AG04450 (cell line): Measurements from ENCODE around the gene NUCKS1. TPM values are rescaled to one million over a fixed set of nuclear protein-coding genes. Genes with fewer than 3 reads are reported as not detected.

Experiments used
- CTCF ChIA-PET: fragments of 300-600, 350-600 bp; formaldehyde crosslinking; extraction: SDS; loops from one replicate; lab custom pipeline; 2022; ENCODE audit warnings: antibody characterized with exemption, inconsistent platforms; lab: Charles Lee
- POLR2A ChIA-PET: fragments of 350-600 bp; formaldehyde crosslinking; extraction: SDS; loops from one replicate; lab custom pipeline; 2021; ENCODE audit warnings: antibody characterized with exemption, inconsistent platforms; lab: Yijun Ruan, JAX
- DNase-seq: peaks from one replicate; pipeline ENCODE4 v3.0.0-alpha.2; 2011; ENCODE audit warnings: low read depth, low spot score
- H3K27ac ChIP-seq: one replicate; pipeline ENCODE4 v1.5.1; 2012; ENCODE audit warnings: low read depth, low read length, control low read depth
- H3K27me3 ChIP-seq: one replicate; pipeline ENCODE4 v1.6.0; 2012; ENCODE audit warnings: low read length; ENCODE audit not compliant: control insufficient read depth, insufficient read depth
- H3K4me3 ChIP-seq: 2 replicates; pipeline ENCODE4 v1.5.1; 2011; ENCODE audit warnings: mild to moderate bottlenecking, low read depth, low read length, control low read depth
- H3K9me3 ChIP-seq: 2 replicates; pipeline ENCODE4 v1.5.1; 2012; ENCODE audit warnings: low read length; ENCODE audit not compliant: control insufficient read depth, insufficient read depth
- CTCF ChIP-seq: IDR thresholded peaks from 2 replicates; pipeline ENCODE4 v1.5.1; 2011; ENCODE audit warnings: low read depth, low read length, control low read depth, inconsistent platforms
- polyA plus RNA-seq: library from polyadenylated mRNA; depleted of rRNA; stranded (reverse); fragments of >200 nt; gene quantifications from 2 replicates; pipeline ENCODE4 v1.2.3, GENCODE V29; 2011

Gene NUCKS1
- polyA plus RNA-seq, 1 experiment = 105 TPM

GRCh38 chr1:205786601-205787000 lies 36.6 kb upstream of the NUCKS1 start:
- TF ChIP-seq CTCF = no peak
- H3K9me3 ChIP-seq = no peaks in the 10 kb centered on the region
- ChIA-PET POLR2A (no interaction called here), CTCF (interaction anchor here (1.1 to 5.2 kb wide), 2 partner anchors 128 to 191 kb away, joined by 4 to 42 read pairs; no protein-coding TSS in a partner anchor)
- H3K4me3 ChIP-seq = no peak overlapping the region
- H3K27ac ChIP-seq = no peak overlapping the region
- no peak for DNase-seq
- H3K27me3 ChIP-seq = no peaks in the 10 kb centered on the region

DNA sequence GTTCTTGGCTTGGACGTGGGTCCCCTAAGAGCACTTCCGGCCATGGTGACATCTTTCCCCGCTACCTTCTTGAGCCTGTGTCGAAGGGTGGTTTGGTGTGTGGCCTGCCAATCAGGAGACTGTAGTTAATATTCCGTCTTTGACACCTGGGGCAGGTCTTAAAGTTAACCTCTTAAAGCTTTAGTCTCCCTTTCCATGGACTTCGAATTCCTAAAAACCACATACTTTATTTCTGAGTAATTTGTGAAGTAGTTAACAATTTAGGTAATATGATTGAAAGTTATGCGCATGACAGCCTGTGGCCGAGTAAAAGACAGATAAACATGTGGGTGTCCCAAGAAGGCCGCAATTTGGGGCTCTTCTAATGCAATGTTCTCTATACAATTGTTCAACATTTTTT lies 35.5 kb upstream of the NUCKS1 start:
- DNase-seq = no peak
- POLR2A ChIA-PET = no interaction called here
- Histone ChIP-seq H3K27me3 (no peaks in the 10 kb centered on the region), H3K9me3 (no peaks in the 10 kb centered on the region), H3K27ac (no peak overlapping the region), H3K4me3 (no peak overlapping the region)
- no peak for TF ChIP-seq CTCF
- CTCF ChIA-PET = interaction anchor here (0.6 to 5.2 kb wide), 2 partner anchors 128 to 192 kb away, joined by 3 to 42 read pairs; no protein-coding TSS in a partner anchor

DNA sequence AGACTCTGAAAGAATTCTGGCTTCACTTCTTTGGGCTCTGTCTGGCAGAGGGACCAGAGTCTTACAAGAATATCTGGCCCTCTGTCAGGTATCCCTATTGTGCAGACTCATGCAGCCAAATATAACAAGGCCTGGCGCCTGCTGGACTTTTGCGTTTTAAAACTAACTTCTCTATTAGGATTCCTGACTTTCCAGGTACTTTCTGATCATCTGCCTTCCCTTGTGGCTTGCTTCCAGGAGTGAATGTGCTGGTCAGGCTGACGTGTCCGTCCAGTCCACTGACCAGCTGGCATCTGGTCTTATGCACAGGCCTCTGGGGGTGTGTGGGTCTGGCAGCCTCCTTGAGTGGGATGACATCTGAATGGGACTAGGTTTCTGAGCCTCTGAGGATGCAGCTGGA lies 33.9 kb upstream of the NUCKS1 start:
- TF ChIP-seq CTCF = no peak
- ChIA-PET CTCF (interaction anchor here (0.9 kb wide), 1 partner anchor 135 kb away, joined by 3 read pairs; no protein-coding TSS in a partner anchor), POLR2A (no interaction called here)
- H3K27ac ChIP-seq = no peak overlapping the region
- no peaks in the 10 kb centered on the region for H3K9me3 ChIP-seq
- H3K27me3 ChIP-seq = no peaks in the 10 kb centered on the region
- no peak overlapping the region for H3K4me3 ChIP-seq
- no peak for DNase-seq

DNA sequence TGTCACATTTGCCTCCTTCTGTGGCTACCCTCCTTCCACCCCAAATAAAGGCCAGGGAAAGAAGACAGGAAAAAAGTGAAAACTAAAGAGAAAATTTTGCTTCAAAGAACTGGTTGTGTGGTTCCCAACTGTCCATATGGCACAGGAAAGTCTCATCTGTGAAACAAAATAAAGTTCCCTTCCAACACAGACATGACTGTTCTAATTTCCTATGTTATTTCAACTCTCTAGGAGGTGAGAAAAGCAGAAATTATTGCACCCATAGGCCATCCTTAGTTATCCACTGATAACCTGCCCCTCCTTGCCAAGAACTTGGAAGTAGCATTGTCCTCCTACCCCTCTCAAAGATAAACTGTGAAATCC lies 33.4 kb upstream of the NUCKS1 start:
- Histone ChIP-seq H3K4me3 (no peak overlapping the region), H3K9me3 (no peaks in the 10 kb centered on the region), H3K27ac (no peak overlapping the region), H3K27me3 (no peaks in the 10 kb centered on the region)
- DNase-seq = no peak
- POLR2A ChIA-PET = no interaction called here
- no peak for TF ChIP-seq CTCF
- CTCF ChIA-PET = interaction anchor here (1.6 to 2.4 kb wide), 2 partner anchors 9 to 194 kb away, joined by 8 to 9 read pairs; no protein-coding TSS in a partner anchor

DNA sequence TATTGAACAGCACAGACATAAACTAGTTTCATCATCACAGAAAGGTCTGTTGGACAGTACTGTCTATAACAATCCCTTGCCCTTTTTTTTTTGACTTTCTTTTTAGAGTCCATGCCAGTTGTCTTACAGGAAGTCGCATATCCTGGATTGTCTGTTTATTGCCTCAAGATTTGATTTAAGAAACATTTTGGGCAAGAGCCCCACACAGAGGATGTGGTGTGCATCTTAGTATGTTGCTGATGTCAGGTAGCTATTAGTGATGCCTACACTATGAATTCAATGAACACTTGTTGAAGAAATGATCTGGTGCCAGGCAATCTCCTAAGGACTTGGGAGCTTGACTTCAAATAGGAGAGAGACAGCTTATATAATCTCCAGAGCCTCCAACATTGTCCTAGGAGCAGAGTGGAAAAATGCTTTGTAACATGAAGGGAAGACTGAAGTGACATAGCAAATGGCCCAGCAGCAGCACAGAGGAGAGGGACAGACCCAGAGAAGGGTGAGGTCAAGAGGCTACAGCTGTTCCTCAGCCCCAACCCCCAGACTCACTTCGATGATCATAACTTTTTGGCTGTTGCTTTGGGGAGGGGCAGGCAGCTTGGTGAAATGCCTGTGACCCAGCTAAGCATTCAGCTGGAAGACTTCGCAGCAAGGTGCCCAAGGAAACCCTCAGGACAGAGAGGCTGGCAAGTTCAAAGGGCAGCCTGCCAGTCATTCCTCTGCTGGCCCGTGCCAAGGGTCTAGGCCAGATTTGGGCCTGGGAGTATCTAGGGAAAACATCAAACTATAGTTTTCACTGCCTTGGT lies 32.8 kb upstream of the NUCKS1 start:
- H3K4me3 ChIP-seq = no peak overlapping the region
- H3K27me3 ChIP-seq = peaks cover 1% of the 10 kb centered on the region
- TF ChIP-seq CTCF = no peak
- H3K27ac ChIP-seq = no peak overlapping the region
- POLR2A ChIA-PET = no interaction called here
- H3K9me3 ChIP-seq = no peaks in the 10 kb centered on the region
- CTCF ChIA-PET = interaction anchor here (0.5 to 2.4 kb wide), 4 partner anchors 9 to 194 kb away, joined by 3 to 9 read pairs (median 8); no protein-coding TSS in a partner anchor
- DNase-seq = no peak
